ENCODE results near the gene ZP3. TPM values are rescaled to one million over a fixed set of nuclear protein-coding genes. Genes with fewer than 3 reads are reported as not detected.
"Not testable (repeated sequence)": the region's sequence is repeated elsewhere in the genome, so short reads cannot be mapped to it uniquely, and the experiment has no call there.

Gene ZP3
- total RNA-seq, 1 donor from 2014 or later: not detected

DNA sequence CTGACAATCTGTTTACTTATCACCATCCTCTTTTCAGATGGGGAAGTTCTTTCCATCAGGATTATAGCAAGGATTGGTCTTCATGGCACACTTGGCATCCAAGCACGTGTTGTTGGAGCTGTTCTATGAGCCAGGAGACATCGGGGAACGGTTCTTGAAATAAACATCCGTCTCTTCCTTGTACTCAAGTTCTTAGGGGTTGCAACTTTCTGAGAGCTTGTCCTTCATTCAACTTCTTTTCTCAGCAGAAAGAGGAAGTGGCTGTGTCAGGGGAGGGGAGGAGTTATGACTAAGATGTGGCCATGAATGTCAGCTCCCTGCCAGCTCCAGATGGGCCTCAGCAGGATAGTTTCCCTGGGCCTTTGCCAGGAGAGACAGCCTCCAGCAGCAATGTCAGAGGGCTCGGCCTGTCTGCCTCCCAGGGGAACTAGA lies 20.8 kb downstream of the ZP3 start:
- H3K36me3 ChIP-seq; H3K9me3 ChIP-seq (replicated peaks); H3K4me1 ChIP-seq; H3K4me3 ChIP-seq; H3K27me3 ChIP-seq (ENCODE audit: low read depth); intact Hi-C loops (cut with micrococcal nuclease): not testable (repeated sequence)
- peak; percentile 62 for DNase-seq
- H3K27ac ChIP-seq (replicated peaks): peak overlapping the region; percentile 57

DNA sequence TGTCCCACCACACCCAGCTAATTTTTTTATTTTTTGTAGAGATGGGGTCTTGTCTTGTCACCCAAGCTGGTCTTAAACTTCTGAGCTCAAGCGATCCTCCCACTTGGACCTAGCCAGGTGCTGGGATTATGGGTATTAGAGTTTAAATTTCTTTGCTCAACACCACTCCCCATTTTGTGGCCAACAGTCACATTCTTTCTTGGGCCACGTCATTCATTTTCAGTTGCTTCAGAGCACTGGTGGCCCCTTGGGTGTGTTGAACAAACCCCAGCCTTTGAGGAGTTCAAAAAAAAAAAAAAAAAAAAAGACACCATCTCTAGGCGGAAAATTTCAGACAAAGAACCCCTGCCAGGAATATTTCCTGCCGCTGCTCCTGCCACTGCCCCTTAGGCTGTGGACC lies 32.3 kb downstream of the ZP3 start:
- H3K4me1 ChIP-seq; H3K27me3 ChIP-seq (ENCODE audit: low read depth); DNase-seq; H3K9me3 ChIP-seq (replicated peaks); intact Hi-C loops (cut with micrococcal nuclease); H3K27ac ChIP-seq (replicated peaks); H3K36me3 ChIP-seq; H3K4me3 ChIP-seq: not testable (repeated sequence)

DNA sequence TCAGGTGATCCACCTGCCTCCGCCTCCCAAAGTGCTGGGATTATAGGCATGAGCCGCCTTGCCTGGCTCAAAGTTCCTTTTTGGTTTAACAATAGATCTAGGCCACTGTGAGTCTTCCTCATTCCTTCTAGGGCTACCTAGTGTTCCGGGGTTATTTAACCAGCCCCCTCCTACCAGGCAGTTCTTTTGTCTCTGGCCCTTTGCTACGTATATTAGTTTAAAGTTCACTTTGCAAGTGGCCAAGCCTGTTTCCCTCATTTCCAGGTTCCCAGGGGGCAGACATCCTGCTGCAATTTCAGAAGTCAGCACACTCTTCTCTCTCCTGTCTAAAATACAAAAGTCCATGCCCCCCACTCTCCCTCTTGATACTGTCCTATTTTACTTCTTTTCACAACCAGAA lies 33.8 kb downstream of the ZP3 start:
- H3K4me3 ChIP-seq; H3K27ac ChIP-seq (replicated peaks); intact Hi-C loops (cut with micrococcal nuclease); H3K9me3 ChIP-seq (replicated peaks); H3K27me3 ChIP-seq (ENCODE audit: low read depth); DNase-seq; H3K4me1 ChIP-seq; H3K36me3 ChIP-seq: not testable (repeated sequence)

DNA sequence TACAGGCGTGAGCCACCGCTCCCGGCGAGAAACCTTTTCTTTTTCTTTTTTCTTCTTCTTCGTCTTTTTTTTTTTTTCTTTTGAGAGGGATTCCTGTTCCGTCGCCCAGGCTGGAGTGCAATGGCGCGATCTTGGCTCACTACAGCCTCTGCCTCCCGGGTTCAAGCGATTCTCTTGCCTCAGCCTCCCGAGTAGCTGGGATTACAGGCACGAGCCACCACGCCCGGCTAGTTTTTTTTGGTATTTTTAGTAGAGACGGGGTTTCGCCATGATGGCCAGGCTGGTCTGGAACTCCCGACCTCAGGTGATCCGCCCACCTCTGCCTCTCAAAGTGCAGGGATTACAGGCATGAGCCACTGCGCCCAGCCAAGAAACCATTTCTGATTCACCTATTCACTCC lies 36.0 kb downstream of the ZP3 start:
- DNase-seq; H3K27me3 ChIP-seq (ENCODE audit: low read depth); H3K9me3 ChIP-seq (replicated peaks); H3K4me3 ChIP-seq; intact Hi-C loops (cut with micrococcal nuclease); H3K27ac ChIP-seq (replicated peaks); H3K4me1 ChIP-seq; H3K36me3 ChIP-seq: not testable (repeated sequence)

DNA sequence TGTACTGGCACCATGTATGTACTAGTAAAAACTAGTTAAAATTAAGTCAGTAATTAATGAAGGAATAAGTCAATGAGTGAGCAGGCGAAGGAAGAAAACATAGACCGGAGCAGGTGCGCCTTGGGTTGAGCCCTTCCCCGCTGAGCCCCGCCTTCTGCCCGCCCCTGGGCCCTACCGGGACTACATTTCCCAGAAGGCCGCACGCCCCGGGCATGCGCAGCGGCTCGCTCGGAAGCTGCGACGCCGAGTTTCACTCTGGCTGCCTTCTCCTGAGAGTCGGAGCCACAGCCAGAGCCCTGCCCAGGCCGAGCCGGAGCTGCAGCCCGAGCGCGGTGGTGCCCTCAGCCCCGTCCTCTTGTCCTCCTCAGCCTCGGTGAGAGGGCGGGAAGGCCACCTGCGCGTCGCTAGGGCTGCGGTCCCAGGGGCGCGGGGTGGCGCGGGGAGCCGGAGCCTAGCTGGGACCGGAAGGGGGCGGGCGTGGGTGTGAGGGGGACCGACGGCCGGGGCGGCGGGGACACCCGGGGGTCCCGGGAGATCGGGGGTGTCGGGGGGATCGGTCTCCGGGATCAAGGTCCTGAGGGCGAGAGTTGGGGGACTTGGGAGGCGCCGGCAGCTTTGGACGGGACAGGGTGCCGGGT lies 36.8 kb downstream of the ZP3 start, which contains the start of gene DTX2:
Gene DTX2 (plus strand): TSS at position 246 of the 638 bp plus-strand sequence. CDS start 18,801 bp downstream, outside the sequence.
- H3K4me3 ChIP-seq: peak within 1 kb of the TSS; percentile 65
- H3K9me3 ChIP-seq (replicated peaks); H3K36me3 ChIP-seq; H3K4me1 ChIP-seq; intact Hi-C loops (cut with micrococcal nuclease); H3K27me3 ChIP-seq (ENCODE audit: low read depth): not testable (repeated sequence)
- peak; percentile 19 for DNase-seq
- H3K27ac ChIP-seq (replicated peaks): peak within 1 kb of the TSS; percentile 73

DNA sequence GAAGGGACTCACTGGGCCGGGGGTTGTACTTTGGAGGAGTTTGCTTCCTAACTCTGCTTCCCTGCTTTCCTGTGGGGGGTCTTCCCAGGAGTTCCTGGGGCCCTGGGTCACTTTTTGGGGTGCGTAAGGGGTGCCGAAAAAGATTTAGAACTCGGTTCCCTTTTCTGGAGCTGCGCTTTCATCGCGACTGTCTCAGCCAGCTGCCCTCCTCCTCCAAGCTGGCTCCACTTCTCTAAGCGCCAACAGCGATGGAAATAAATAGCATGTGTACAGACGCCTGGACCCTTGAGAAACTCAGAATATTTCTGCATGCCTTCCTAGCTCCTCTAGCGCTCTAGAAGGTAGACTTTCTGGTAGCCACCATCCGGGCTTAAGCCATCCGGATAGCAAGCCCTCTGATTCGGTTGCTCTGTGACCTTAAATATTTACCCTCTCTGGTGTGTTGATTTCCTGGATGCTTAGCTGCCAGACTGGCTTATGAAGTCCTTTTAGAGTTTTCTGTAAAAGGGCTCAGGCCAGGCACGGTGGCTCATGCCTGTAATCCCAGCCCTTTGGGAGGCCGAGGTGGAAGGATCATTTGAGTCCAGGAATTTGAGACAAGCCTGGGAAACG lies 37.6 kb downstream of the ZP3 start:
- H3K9me3 ChIP-seq (replicated peaks); DNase-seq; H3K4me3 ChIP-seq; H3K27ac ChIP-seq (replicated peaks); H3K4me1 ChIP-seq; intact Hi-C loops (cut with micrococcal nuclease); H3K27me3 ChIP-seq (ENCODE audit: low read depth); H3K36me3 ChIP-seq: not testable (repeated sequence)

DNA sequence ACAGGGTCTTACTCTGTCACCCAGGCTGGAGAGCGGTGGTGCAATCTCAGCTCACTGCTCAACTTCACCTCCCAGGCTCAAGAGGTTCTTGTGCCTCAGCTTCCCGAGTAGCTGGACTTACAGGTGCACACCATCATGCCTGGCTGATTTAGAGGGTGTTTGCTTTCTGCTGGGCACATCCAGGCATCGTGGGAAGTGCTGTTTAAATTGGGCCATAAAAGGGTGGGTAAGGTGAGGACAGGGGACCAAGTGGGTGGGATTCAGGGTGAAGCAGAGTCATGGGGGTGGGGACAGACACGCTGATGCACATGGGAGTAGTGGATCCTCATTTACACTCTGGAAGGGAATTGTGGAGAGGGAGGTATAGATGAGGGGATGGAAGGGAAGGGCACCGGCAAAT lies 40.2 kb downstream of the ZP3 start:
- H3K4me3 ChIP-seq; H3K27ac ChIP-seq (replicated peaks); H3K9me3 ChIP-seq (replicated peaks); intact Hi-C loops (cut with micrococcal nuclease); DNase-seq; H3K36me3 ChIP-seq; H3K27me3 ChIP-seq (ENCODE audit: low read depth): not testable (repeated sequence)
- peaks cover 16% of the 10 kb centered on the region for H3K4me1 ChIP-seq

DNA sequence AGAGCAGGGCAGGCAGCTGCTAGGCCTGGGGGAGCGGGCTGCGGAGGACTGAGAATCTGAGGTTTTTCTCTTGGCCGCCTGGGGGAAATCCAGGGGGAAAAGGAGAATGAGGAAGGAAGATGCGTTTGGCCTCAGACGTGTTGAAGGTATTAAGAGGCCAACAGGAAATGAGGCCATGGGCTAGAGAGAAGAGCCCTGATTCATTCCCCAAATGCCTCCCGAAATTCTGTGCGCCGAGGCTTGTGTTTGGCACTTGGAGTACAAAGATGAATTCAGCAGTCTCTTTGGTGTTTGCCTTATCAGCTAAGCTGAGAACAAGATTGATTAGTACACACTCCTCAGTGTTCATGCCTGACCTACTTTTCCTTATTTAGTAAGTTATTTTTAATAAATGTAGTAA lies 41.2 kb downstream of the ZP3 start:
- H3K4me3 ChIP-seq; DNase-seq; H3K27me3 ChIP-seq (ENCODE audit: low read depth); H3K36me3 ChIP-seq; H3K9me3 ChIP-seq (replicated peaks); intact Hi-C loops (cut with micrococcal nuclease): not testable (repeated sequence)
- Histone ChIP-seq H3K27ac (replicated peaks) (peak overlapping the region; percentile 45), H3K4me1 (peaks cover 16% of the 10 kb centered on the region)

DNA sequence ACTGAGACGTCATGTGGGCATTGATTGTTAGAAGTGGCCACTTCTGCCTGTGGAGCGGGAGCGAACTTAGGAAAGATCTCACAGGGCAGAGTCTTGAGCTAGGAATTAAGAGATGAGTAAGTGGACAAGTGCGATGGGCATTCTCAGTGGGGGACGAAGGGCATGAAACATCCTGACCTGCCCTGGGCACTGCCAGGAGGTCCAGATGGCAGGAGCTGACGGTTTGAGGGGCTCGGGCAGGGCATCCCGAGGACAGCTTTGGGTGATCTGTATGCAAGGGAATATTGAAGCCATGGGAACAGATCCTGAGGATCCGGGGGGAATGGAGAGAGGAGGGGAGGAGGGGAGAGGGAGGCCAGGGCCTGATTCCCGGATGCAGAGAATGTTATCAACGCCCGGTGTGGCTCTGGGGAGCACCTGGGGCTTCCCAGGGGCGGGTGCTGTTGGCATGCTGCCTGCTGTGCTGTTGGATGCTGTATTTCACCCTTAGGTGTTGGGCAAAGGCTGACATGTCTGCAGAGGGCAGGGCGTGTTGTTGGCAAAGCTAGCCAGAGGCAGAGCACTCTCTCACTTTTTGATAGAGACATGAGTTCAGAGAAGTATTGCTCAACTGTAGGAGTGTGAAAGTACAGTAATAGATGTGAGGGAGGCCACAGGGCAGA lies 43.1 kb downstream of the ZP3 start:
- H3K9me3 ChIP-seq (replicated peaks); H3K27ac ChIP-seq (replicated peaks); H3K36me3 ChIP-seq; H3K27me3 ChIP-seq (ENCODE audit: low read depth); H3K4me3 ChIP-seq; intact Hi-C loops (cut with micrococcal nuclease): not testable (repeated sequence)
- peak; percentile 40 for DNase-seq
- peaks cover 16% of the 10 kb centered on the region for H3K4me1 ChIP-seq

DNA sequence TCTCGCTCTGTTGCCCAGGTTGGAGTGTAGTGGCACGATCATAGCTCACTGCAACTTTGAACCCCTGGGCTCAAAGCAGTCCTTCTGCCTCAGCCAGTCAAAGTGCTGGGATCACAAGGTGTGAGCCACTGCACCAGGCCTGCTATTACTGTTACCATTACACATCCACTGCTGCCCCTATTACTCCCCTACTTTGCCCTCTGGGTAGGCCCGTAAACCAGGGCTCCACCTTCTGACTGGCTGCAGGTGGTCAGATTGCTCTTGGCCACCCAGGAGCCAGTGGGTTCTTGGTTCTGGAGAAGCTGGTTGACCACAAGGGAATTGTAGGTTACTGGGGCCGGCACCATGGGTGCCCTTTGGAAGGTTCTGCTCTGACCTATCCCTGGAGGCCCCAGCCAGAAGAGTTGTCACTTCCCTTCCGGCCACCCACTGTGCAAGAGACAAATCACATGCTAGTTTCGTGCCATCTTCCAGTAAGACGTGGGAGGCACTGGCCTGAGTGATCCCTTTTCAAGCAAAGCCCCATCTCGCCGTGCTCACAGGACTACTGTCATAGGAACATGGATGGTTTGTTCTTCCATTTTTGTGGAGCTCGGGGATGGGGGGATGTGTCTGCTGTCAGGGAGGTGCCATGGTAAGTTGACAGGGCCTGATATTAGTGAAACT lies 46.9 kb downstream of the ZP3 start:
- H3K9me3 ChIP-seq (replicated peaks); DNase-seq; H3K27ac ChIP-seq (replicated peaks); H3K36me3 ChIP-seq; H3K27me3 ChIP-seq (ENCODE audit: low read depth); H3K4me3 ChIP-seq; intact Hi-C loops (cut with micrococcal nuclease): not testable (repeated sequence)
- H3K4me1 ChIP-seq: peaks cover 12% of the 10 kb centered on the region

DNA sequence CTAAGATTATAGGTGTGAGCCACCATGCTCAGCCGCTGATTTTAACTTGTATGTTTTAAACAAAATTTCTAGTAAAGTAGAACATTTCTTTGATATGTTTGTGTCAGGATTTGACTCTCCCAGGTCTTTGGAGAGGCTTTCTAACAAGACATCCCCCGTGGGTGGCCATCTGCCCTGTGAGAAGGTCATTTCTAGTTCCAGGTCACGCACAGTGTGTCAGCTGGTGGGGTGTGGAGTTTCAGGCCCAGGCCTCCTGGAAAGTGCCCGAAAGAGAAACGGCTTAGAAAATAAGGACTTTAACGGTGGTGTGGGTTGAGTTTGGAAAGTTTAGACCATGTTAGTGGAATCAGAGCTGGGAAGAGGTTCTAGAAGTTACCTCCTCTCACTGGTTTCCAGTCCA lies 48.3 kb downstream of the ZP3 start:
- DNase-seq; H3K4me3 ChIP-seq; intact Hi-C loops (cut with micrococcal nuclease); H3K9me3 ChIP-seq (replicated peaks); H3K27ac ChIP-seq (replicated peaks); H3K27me3 ChIP-seq (ENCODE audit: low read depth); H3K4me1 ChIP-seq; H3K36me3 ChIP-seq: not testable (repeated sequence)

DNA sequence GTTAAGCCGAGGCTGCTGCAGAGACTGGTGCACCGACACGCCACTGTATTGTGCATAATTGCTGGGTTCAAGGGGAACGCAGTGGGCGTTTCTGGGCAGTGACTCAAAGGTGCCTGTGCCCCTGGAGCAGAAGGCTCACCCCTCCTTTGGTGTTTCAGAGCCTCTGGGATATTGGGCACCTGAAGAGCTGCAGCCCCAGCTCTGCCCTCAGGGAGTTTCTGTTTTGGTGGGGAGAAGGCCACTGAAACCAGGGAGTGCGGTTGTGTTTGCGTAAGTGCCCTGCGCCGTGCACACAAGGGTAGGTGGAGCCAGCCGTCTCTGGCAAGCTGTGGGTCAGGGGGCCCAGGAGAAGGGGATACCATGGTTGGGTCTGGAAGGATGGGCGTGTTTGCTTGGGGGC lies 51.5 kb downstream of the ZP3 start:
- intact Hi-C loops (cut with micrococcal nuclease); H3K36me3 ChIP-seq; H3K4me1 ChIP-seq; H3K4me3 ChIP-seq; DNase-seq; H3K9me3 ChIP-seq (replicated peaks); H3K27ac ChIP-seq (replicated peaks); H3K27me3 ChIP-seq (ENCODE audit: low read depth): not testable (repeated sequence)

DNA sequence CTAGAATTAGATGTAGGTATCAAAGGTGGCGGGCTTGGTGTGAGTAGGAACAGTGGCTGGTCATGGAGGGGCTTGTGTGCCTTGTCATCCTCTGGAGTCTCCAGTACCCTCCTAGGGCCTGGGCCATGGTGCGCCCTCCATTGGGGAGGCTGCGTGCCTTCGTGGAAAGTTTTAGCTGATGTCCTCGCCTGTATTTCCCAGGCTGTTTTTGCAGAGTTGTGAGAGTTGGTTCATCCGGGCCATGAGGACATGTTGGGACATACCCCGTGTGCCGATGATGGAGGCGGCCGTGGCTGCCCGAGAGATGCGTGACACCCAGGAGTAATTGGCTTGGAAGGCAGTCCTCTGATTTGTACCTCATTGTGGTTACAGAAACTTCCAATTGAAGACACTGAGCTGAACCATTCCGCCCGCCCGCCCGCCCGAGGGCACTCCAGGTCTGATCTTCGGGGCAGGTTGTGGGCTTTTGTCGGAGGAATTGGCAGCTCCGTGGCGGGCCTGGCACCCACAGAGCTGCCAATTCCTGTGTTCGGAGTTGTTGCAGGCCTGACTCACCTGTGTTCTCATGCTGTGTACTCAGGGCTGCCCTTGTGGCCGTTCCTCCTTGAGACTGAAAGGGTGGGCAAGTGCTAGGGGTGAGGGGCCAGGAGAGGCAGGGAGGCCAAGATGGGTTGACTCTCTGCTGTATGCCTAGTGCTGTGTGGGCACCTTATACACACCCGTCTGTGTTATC lies 52.2 kb downstream of the ZP3 start:
- H3K9me3 ChIP-seq (replicated peaks); H3K4me3 ChIP-seq; intact Hi-C loops (cut with micrococcal nuclease); H3K27ac ChIP-seq (replicated peaks); H3K4me1 ChIP-seq; H3K27me3 ChIP-seq (ENCODE audit: low read depth); DNase-seq: not testable (repeated sequence)
- peaks cover 11% of the 10 kb centered on the region for H3K36me3 ChIP-seq

All from left ventricle myocardium inferior (tissue), 1 donor.